Endothelial cell of umbilical vein (primary cell): ENCODE results near the gene DENR. TPM values are rescaled to one million over a fixed set of nuclear protein-coding genes. Genes with fewer than 3 reads are reported as not detected.
"Not testable (repeated sequence)": the region's sequence is repeated elsewhere in the genome, so short reads cannot be mapped to it uniquely, and the experiment has no call there.

Source experiments
- BruUV-seq: library from RNA; stranded (reverse); fragments of 400-500 nt; replicated peaks from 2 replicates; lab custom pipeline; 2021; lab: Mats Ljungman, UMichigan
- CTCF ChIA-PET: fragments of 300-600, 350-600 bp; sonication (Branson Sonifier 250); formaldehyde crosslinking; loops from one replicate; lab custom pipeline; 2021; ENCODE audit warnings: antibody characterized with exemption, inconsistent platforms; lab: Charles Lee
- POLR2A ChIA-PET: fragments of 300-600, 350-600 bp; sonication (Branson Sonifier 250); formaldehyde crosslinking; loops from one replicate; lab custom pipeline; 2021; ENCODE audit warnings: antibody characterized with exemption, inconsistent platforms; lab: Charles Lee
- DNase-seq: peaks from one replicate; pipeline ENCODE4 v3.0.0-alpha.2; 2011; ENCODE audit warnings: low read depth, low spot score
- FAIRE-seq: peaks from 2 replicates; lab custom pipeline; 2011; peaks lifted over from hg19 to GRCh38; lab: Jason Lieb, UNC
- H2AFZ ChIP-seq: 2 replicates; pipeline ENCODE4 v1.6.0; 2012; ENCODE audit warnings: low read depth, low read length, control low read depth, inconsistent platforms
- H3K27ac ChIP-seq: 2 replicates; pipeline ENCODE4 v1.5.1; 2011; ENCODE audit warnings: low read depth, mild to moderate bottlenecking, control low read depth, low read length, moderate library complexity; ENCODE audit not compliant: insufficient read depth
- H3K27me3 ChIP-seq, 2 experiments: 2 replicates each; pipeline versions ENCODE4 v1.6.0 to v1.6.1; 2011; ENCODE audit warnings: low read length in 2 of 2, mixed read lengths in 1 of 2; ENCODE audit not compliant: control insufficient read depth in 2 of 2, insufficient read depth in 2 of 2
- H3K36me3 ChIP-seq, 2 experiments: 2 replicates in 1 of 2; 3 replicates in 1 of 2; pipeline ENCODE4 v1.5.1; 2011; ENCODE audit warnings: low read length in 2 of 2, mild to moderate bottlenecking in 1 of 2, moderate library complexity in 1 of 2; ENCODE audit not compliant: control insufficient read depth in 2 of 2, insufficient read depth in 2 of 2; ENCODE audit errors: extremely low read depth in 1 of 2
- H3K4me1 ChIP-seq: 3 replicates; pipeline ENCODE4 v1.5.1; 2011; ENCODE audit warnings: mild to moderate bottlenecking, low read length; ENCODE audit not compliant: control insufficient read depth, insufficient read depth; ENCODE audit errors: extremely low read depth
- H3K4me2 ChIP-seq: 2 replicates; pipeline ENCODE4 v1.6.1; 2011; ENCODE audit warnings: low read length, control low read depth, mixed read lengths; ENCODE audit not compliant: insufficient read depth
- H3K4me3 ChIP-seq, 3 experiments: fragments of 200-600 bp in 1 of 3; sonication (generic), shearing (Covaris generic) in 1 of 3; replicated peaks in 1 of 3; 2 replicates each; pipeline ENCODE4 v1.5.1; 2011 to 2016; ENCODE audit warnings: control low read depth in 3 of 3, low read length in 3 of 3, mild to moderate bottlenecking in 2 of 3, inconsistent platforms in 1 of 3, low read depth in 1 of 3, moderate library complexity in 1 of 3; ENCODE audit not compliant: insufficient read depth in 1 of 3
- H3K79me2 ChIP-seq: 2 replicates; pipeline ENCODE4 v1.6.0; 2012; ENCODE audit warnings: low read length, inconsistent platforms; ENCODE audit not compliant: control insufficient read depth, insufficient read depth
- H3K9ac ChIP-seq: replicated peaks from 2 replicates; pipeline ENCODE3; 2011; ENCODE audit warnings: low read length, control low read depth; ENCODE audit not compliant: insufficient read depth; ENCODE audit errors: extremely low read depth
- H3K9me1 ChIP-seq: replicated peaks from 3 replicates; pipeline ENCODE4 v1.6.0; 2011; ENCODE audit warnings: mild to moderate bottlenecking, low read length; ENCODE audit not compliant: control insufficient read depth, insufficient read depth; ENCODE audit errors: extremely low read depth
- H3K9me3 ChIP-seq: replicated peaks from 2 replicates; pipeline ENCODE4 v1.5.1; 2012; ENCODE audit warnings: low read length, inconsistent platforms; ENCODE audit not compliant: control insufficient read depth, insufficient read depth
- H4K20me1 ChIP-seq: replicated peaks from 2 replicates; pipeline ENCODE3; 2011; ENCODE audit warnings: mild to moderate bottlenecking, low read length; ENCODE audit not compliant: control insufficient read depth, insufficient read depth; ENCODE audit errors: extremely low read depth
- dilution Hi-C: fragments of 300-500 bp; cut with MboI; formaldehyde crosslinking; loops from one replicate; pipeline ENCODE4 v1.15.0; 2019; ENCODE audit warnings: low sequenced_read_pairs; ENCODE audit not compliant: extremely low pct_ligation_motif_present
- intact Hi-C: fragments of 100-400 bp; cut with micrococcal nuclease; formaldehyde crosslinking; loops from one replicate; pipeline ENCODE4 v1.10.0; 2022
- polyA plus RNA-seq, 4 experiments: library from polyadenylated mRNA; depleted of rRNA in 3 of 4; stranded (reverse) in 3 of 4; unstranded in 1 of 4; fragments of >200 nt; gene quantifications; 2 replicates each; pipeline versions ENCODE4 v1.2.1 to v1.2.3, GENCODE V29; 2011 to 2012; ENCODE audit warnings: missing spikeins in 1 of 4
- total RNA-seq: library from RNA; stranded (reverse); gene quantifications from 2 replicates; pipeline ENCODE4 v1.2.3, GENCODE V29; 2021

Gene DENR
- total and polyA plus RNA-seq, 2 donors (not counting 3 experiments of a cell fraction or from before 2014, with no cell fraction given): 25.8 to 70.3 TPM

GRCh38 chr12:122713491-122714188, 39.0 kb upstream of the DENR start:
- H3K9me3 ChIP-seq, intact Hi-C loops, CTCF ChIA-PET, H2AFZ ChIP-seq, H3K36me3 ChIP-seq, H3K9me1 ChIP-seq, dilution Hi-C loops, DNase-seq, BruUV-seq, POLR2A ChIA-PET, H3K9ac ChIP-seq, H3K4me3 ChIP-seq, H3K4me2 ChIP-seq, H4K20me1 ChIP-seq, H3K27ac ChIP-seq, H3K4me1 ChIP-seq, H3K27me3 ChIP-seq, H3K79me2 ChIP-seq: not testable (repeated sequence)
- FAIRE-seq: peak; percentile 55

- H3K9me3 ChIP-seq, DNase-seq, POLR2A ChIA-PET, BruUV-seq, H3K36me3 ChIP-seq, H4K20me1 ChIP-seq, dilution Hi-C loops, H2AFZ ChIP-seq, FAIRE-seq, H3K9ac ChIP-seq, H3K27me3 ChIP-seq, H3K4me2 ChIP-seq, H3K4me1 ChIP-seq, H3K79me2 ChIP-seq, H3K27ac ChIP-seq, intact Hi-C loops, CTCF ChIA-PET, H3K9me1 ChIP-seq, H3K4me3 ChIP-seq: not testable (repeated sequence)
These were observed 37.4 kb upstream of the DENR start for GRCh38 chr12:122715211-122715610.

- DNase-seq, BruUV-seq, H3K4me1 ChIP-seq, H3K9me1 ChIP-seq, H3K27me3 ChIP-seq, FAIRE-seq, H3K79me2 ChIP-seq, dilution Hi-C loops, H4K20me1 ChIP-seq, CTCF ChIA-PET, H3K9ac ChIP-seq, intact Hi-C loops, H3K4me2 ChIP-seq, H3K27ac ChIP-seq, H2AFZ ChIP-seq, POLR2A ChIA-PET, H3K9me3 ChIP-seq, H3K36me3 ChIP-seq, H3K4me3 ChIP-seq: not testable (repeated sequence)
These were observed 36.0 kb upstream of the DENR start, which contains the start of gene HCAR3 for GRCh38 chr12:122716658-122717057. Gene HCAR3, minus strand, starts transcription at chr12:122716811. Its CDS starts 74 bp downstream, at chr12:122716737.
